H9 (cell line): ENCODE data around the gene DDA1. TPM values are rescaled to one million over a fixed set of nuclear protein-coding genes. Genes with fewer than 3 reads are reported as not detected.

Experiments used
- DNase-seq: peaks from one replicate; pipeline ENCODE4 v3.0.0-alpha.2; 2017
- H2AFZ ChIP-seq: one replicate; pipeline ENCODE4 v1.6.1; 2013; ENCODE audit warnings: mild to moderate bottlenecking, low read length, control low read depth, moderate library complexity
- H2AK5ac ChIP-seq: 2 replicates; pipeline ENCODE4 v1.6.1; 2013; ENCODE audit warnings: low read length, control low read depth, mixed read lengths; ENCODE audit not compliant: insufficient read length
- H2BK120ac ChIP-seq: one replicate; pipeline ENCODE4 v1.6.1; 2013; ENCODE audit warnings: low read depth, mild to moderate bottlenecking, low read length, control low read depth, inconsistent platforms; ENCODE audit not compliant: poor library complexity, severe bottlenecking
- H2BK12ac ChIP-seq: 2 replicates; pipeline ENCODE4 v1.6.1; 2013; ENCODE audit warnings: low read length, control low read depth, mixed read lengths, low read depth; ENCODE audit not compliant: insufficient read length
- H2BK15ac ChIP-seq: 2 replicates; pipeline ENCODE4 v1.6.1; 2013; ENCODE audit warnings: low read depth, low read length, control low read depth
- H2BK20ac ChIP-seq: one replicate; pipeline ENCODE4 v1.6.1; 2013; ENCODE audit warnings: low read depth, mild to moderate bottlenecking, low read length, control low read depth, inconsistent platforms; ENCODE audit not compliant: poor library complexity, severe bottlenecking
- H2BK5ac ChIP-seq: 2 replicates; pipeline ENCODE4 v1.6.1; 2013; ENCODE audit warnings: low read length, control low read depth, mixed read lengths; ENCODE audit not compliant: insufficient read length
- H3K14ac ChIP-seq: 2 replicates; pipeline ENCODE4 v1.6.1; 2013; ENCODE audit warnings: low read length, control low read depth; ENCODE audit not compliant: insufficient read depth
- H3K18ac ChIP-seq: 2 replicates; pipeline ENCODE4 v1.6.1; 2013; ENCODE audit warnings: low read depth, mild to moderate bottlenecking, mixed read lengths, low read length, control low read depth; ENCODE audit not compliant: insufficient read length
- H3K23ac ChIP-seq: 2 replicates; pipeline ENCODE4 v1.6.1; 2013; ENCODE audit warnings: low read length, control low read depth, mixed read lengths, low read depth; ENCODE audit not compliant: insufficient read length
- H3K23me2 ChIP-seq: 2 replicates; pipeline ENCODE4 v1.6.1; 2013; ENCODE audit warnings: low read depth, mild to moderate bottlenecking, mixed read lengths, low read length, control low read depth; ENCODE audit not compliant: insufficient read length, poor library complexity, severe bottlenecking
- H3K27ac ChIP-seq: 2 replicates; pipeline ENCODE4 v1.5.1; 2013; ENCODE audit warnings: low read length, control low read depth, mixed read lengths, low read depth; ENCODE audit not compliant: insufficient read length
- H3K27me3 ChIP-seq: 2 replicates; pipeline ENCODE4 v1.6.1; 2013; ENCODE audit warnings: low read length, control low read depth, inconsistent platforms; ENCODE audit not compliant: insufficient read depth
- H3K4ac ChIP-seq: 2 replicates; pipeline ENCODE4 v1.6.1; 2013; ENCODE audit warnings: low read depth, mild to moderate bottlenecking, control low read depth, inconsistent platforms, low read length, moderate library complexity
- H3K4me1 ChIP-seq: 2 replicates; pipeline ENCODE4 v1.6.1; 2013; ENCODE audit warnings: low read length, control low read depth, inconsistent platforms; ENCODE audit not compliant: insufficient read depth
- H3K4me2 ChIP-seq: 2 replicates; pipeline ENCODE4 v1.6.1; 2013; ENCODE audit warnings: low read length, control low read depth, mixed read lengths; ENCODE audit not compliant: insufficient read length, insufficient read depth
- H3K56ac ChIP-seq: 2 replicates; pipeline ENCODE4 v1.6.1; 2013; ENCODE audit warnings: low read depth, mild to moderate bottlenecking, mixed read lengths, low read length, control low read depth; ENCODE audit not compliant: insufficient read length
- H3K79me1 ChIP-seq: 2 replicates; pipeline ENCODE4 v1.6.1; 2013; ENCODE audit warnings: low read depth, mild to moderate bottlenecking, moderate library complexity, low read length, control low read depth, inconsistent platforms; ENCODE audit not compliant: insufficient read depth, poor library complexity, severe bottlenecking
- H3K79me2 ChIP-seq: 2 replicates; pipeline ENCODE4 v1.6.1; 2013; ENCODE audit warnings: low read length, control low read depth, inconsistent platforms; ENCODE audit not compliant: insufficient read depth
- H3K9ac ChIP-seq: 2 replicates; pipeline ENCODE4 v1.6.1; 2013; ENCODE audit warnings: low read length, control low read depth, mixed read lengths; ENCODE audit not compliant: insufficient read length; ENCODE audit errors: extremely low read depth
- H3K9me3 ChIP-seq: one replicate; pipeline ENCODE4 v1.6.1; 2013; ENCODE audit warnings: low read depth, low read length, inconsistent platforms; ENCODE audit not compliant: control insufficient read depth
- H3T11ph ChIP-seq: one replicate; pipeline ENCODE4 v1.6.1; 2013; ENCODE audit warnings: mild to moderate bottlenecking, low read length, control low read depth, inconsistent platforms
- H4K20me1 ChIP-seq: one replicate; pipeline ENCODE4 v1.6.1; 2013; ENCODE audit not compliant: control insufficient read depth, insufficient read length, insufficient read depth
- H4K5ac ChIP-seq: 2 replicates; pipeline ENCODE4 v1.6.1; 2013; ENCODE audit warnings: low read depth, mild to moderate bottlenecking, mixed read lengths, low read length, control low read depth; ENCODE audit not compliant: insufficient read length
- H4K8ac ChIP-seq: replicated peaks from 2 replicates; pipeline ENCODE4 v1.6.1; 2013; ENCODE audit warnings: low read length, control low read depth, mixed read lengths, low read depth; ENCODE audit not compliant: insufficient read length
- H4K91ac ChIP-seq: 2 replicates; pipeline ENCODE4 v1.6.1; 2013; ENCODE audit warnings: low read depth, mild to moderate bottlenecking, moderate library complexity, mixed read lengths, low read length, control low read depth; ENCODE audit not compliant: insufficient read length
- H3K27ac Mint-ChIP-seq, 3 experiments: 2 replicates in 2 of 3; 3 replicates in 1 of 3; pipeline ENCODE4 v1.8.0; 2020 to 2021; ENCODE audit warnings: mixed read lengths in 3 of 3, mild to moderate bottlenecking in 1 of 3, moderate library complexity in 1 of 3
- H3K27me3 Mint-ChIP-seq: 2 replicates; pipeline ENCODE4 v1.8.0; 2021; ENCODE audit warnings: low read depth, mild to moderate bottlenecking, moderate library complexity, mixed read lengths
- H3K36me3 Mint-ChIP-seq, 3 experiments: 2 replicates in 2 of 3; 3 replicates in 1 of 3; pipeline ENCODE4 v1.8.0; 2020 to 2021; ENCODE audit warnings: low read depth in 3 of 3, mixed read lengths in 3 of 3; ENCODE audit not compliant: insufficient read depth in 1 of 3
- H3K4me1 Mint-ChIP-seq, 2 experiments: 2 replicates each; pipeline ENCODE4 v1.8.0; 2020; ENCODE audit warnings: mixed read lengths in 2 of 2
- H3K4me3 Mint-ChIP-seq, 2 experiments: 2 replicates in 1 of 2; 3 replicates in 1 of 2; pipeline ENCODE4 v1.8.0; 2020 to 2021; ENCODE audit warnings: mild to moderate bottlenecking in 2 of 2, mixed read lengths in 2 of 2, moderate library complexity in 1 of 2
- H3K9me3 Mint-ChIP-seq, 2 experiments: 2 replicates in 1 of 2; 3 replicates in 1 of 2; pipeline ENCODE4 v1.8.0; 2020; ENCODE audit warnings: mild to moderate bottlenecking in 2 of 2, mixed read lengths in 2 of 2, moderate library complexity in 1 of 2
- WGBS: extraction: QIAGEN DNeasy Blood & Tissue Kit; methylation state at CpG from one replicate; pipeline ENCODE4 v1.1.7; 2013; ENCODE audit warnings: missing lambda C conversion rate, low lambda C conversion rate, mixed read lengths; ENCODE audit not compliant: insufficient read length; ENCODE audit errors: extremely low coverage; 5-methylcytosine and 5-hydroxymethylcytosine counted together
- total RNA-seq: library from RNA; stranded (reverse); gene quantifications from 2 replicates; pipeline ENCODE4 v1.2.1, GENCODE V29; 2021
- TF ChIP-seq, protein P1 (sequence below): fragments of 200-600 bp; sonication (generic); conservative IDR thresholded peaks from 3 replicates; pipeline ENCODE4 v1.8.0; 2021; ENCODE audit warnings: antibody characterized with exemption, mild to moderate bottlenecking

The DDA1 gene
- total RNA-seq, 1 experiment from 2014 or later, result 45.7 TPM

DNA sequence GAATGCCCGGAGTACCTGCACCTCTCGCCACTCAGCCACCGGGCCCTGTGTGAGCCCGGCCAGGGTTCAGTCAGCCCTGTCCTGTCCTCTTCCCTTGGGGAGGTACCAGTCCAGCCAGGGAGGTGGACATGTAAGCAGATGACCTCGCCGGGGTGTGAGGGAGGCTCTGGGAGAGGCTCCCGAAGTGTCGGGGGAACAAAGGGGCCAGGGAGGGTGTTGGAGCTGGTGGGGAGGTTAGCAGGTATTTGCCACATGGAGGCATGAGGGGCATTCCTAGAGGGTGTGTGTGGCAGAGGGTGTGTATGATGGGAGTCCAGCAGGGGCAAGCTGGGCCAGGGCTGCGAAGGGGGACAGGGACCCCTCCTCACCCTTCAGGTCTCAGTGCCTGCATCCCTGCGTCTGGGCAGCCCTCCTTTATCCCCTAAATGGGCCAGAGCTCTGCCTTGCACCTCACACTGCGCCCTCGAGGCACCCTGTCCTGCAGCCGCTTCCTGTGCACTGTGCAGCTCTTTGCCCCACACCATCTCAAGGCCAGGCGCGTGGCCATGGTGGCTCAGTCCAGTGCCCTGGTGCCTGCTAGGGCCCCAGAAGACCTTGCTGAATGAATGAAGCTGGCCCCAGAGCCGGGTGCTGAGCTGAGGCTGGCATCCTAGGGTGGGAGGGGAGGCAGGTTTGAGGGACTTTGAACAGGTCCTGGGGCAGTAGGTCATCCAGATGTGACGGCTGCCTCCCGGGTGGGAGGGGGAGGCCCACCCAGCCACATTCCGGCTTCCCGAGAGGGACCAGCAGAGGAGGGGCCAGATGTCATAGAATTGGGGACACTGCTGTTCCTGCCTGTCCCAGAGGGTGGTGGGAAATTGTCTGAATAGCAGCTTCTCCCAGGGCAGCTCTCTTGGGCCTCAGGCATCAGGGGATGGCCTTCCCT is 3.1 kb downstream of the DDA1 start:
- TF ChIP-seq, protein P1, sequence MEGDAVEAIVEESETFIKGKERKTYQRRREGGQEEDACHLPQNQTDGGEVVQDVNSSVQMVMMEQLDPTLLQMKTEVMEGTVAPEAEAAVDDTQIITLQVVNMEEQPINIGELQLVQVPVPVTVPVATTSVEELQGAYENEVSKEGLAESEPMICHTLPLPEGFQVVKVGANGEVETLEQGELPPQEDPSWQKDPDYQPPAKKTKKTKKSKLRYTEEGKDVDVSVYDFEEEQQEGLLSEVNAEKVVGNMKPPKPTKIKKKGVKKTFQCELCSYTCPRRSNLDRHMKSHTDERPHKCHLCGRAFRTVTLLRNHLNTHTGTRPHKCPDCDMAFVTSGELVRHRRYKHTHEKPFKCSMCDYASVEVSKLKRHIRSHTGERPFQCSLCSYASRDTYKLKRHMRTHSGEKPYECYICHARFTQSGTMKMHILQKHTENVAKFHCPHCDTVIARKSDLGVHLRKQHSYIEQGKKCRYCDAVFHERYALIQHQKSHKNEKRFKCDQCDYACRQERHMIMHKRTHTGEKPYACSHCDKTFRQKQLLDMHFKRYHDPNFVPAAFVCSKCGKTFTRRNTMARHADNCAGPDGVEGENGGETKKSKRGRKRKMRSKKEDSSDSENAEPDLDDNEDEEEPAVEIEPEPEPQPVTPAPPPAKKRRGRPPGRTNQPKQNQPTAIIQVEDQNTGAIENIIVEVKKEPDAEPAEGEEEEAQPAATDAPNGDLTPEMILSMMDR, result no peak
- H2BK12ac ChIP-seq, result no peak overlapping the region
- H2BK20ac ChIP-seq, result no peak overlapping the region
- no peak overlapping the region for H3K14ac ChIP-seq
- H3K9me3 Mint-ChIP-seq, result no peaks in the 10 kb centered on the region
- no peaks in the 10 kb centered on the region for H3K27me3 Mint-ChIP-seq
- H3K27ac ChIP-seq, result no peak overlapping the region
- WGBS, result no CpG with 5 or more reads among the region's 20 CpGs
- H3K4me3 Mint-ChIP-seq, result no peak overlapping the region
- no peak overlapping the region for H2BK5ac ChIP-seq
- no peak overlapping the region for H3K4me2 ChIP-seq
- H3K4me1 ChIP-seq, result no peaks in the 10 kb centered on the region
- no peaks in the 10 kb centered on the region for H3K9me3 ChIP-seq
- peaks cover 5% of the 10 kb centered on the region for H3K23me2 ChIP-seq
- no peak overlapping the region for H2AK5ac ChIP-seq
- H3K4ac ChIP-seq, result no peak overlapping the region
- no peaks in the 10 kb centered on the region for H3K27me3 ChIP-seq
- H3T11ph ChIP-seq, result no peak overlapping the region
- peaks cover 16% of the 10 kb centered on the region in 2 experiments for H3K4me1 Mint-ChIP-seq
- no peak overlapping the region for H4K5ac ChIP-seq
- H3K23ac ChIP-seq, result no peak overlapping the region
- H3K79me2 ChIP-seq, result peaks cover 7% of the 10 kb centered on the region; the same call in 1 of the 2 replicates
- H4K91ac ChIP-seq, result no peak overlapping the region
- no peak overlapping the region for H3K56ac ChIP-seq
- no peak overlapping the region for H4K8ac ChIP-seq
- H2AFZ ChIP-seq, result no peak overlapping the region
- no peaks in the 10 kb centered on the region for H4K20me1 ChIP-seq
- H2BK120ac ChIP-seq, result no peak overlapping the region
- no peak overlapping the region for H2BK15ac ChIP-seq
- peaks cover 6% of the 10 kb centered on the region for H3K79me1 ChIP-seq
- H3K9ac ChIP-seq, result no peak overlapping the region
- H3K27ac Mint-ChIP-seq, result no peak overlapping the region
- no peak for DNase-seq
- no peak overlapping the region for H3K18ac ChIP-seq
- peaks cover 17 to 39% (median 31%) of the 10 kb centered on the region in 3 experiments; a peak in 6 of 7 replicates for H3K36me3 Mint-ChIP-seq
